Keratinocyte (primary cell): Measurements from ENCODE around the gene WDR41. TPM values are rescaled to one million over a fixed set of nuclear protein-coding genes. Genes with fewer than 3 reads are reported as not detected.

ENCODE experiments used
- DNase-seq: peaks from one replicate; pipeline ENCODE4 v3.0.0-alpha.2; 2011; ENCODE audit warnings: low read depth, missing footprints, low spot score
- FAIRE-seq: peaks from 2 replicates; lab custom pipeline; 2011; peaks lifted over from hg19 to GRCh38; lab: Jason Lieb, UNC
- H2AFZ ChIP-seq: 2 replicates; pipeline ENCODE4 v1.6.0; 2012; ENCODE audit warnings: low read length, control low read depth, inconsistent platforms; ENCODE audit not compliant: control insufficient read depth
- H3K27ac ChIP-seq: 2 replicates; pipeline ENCODE4 v1.5.1; 2011; ENCODE audit warnings: low read length; ENCODE audit not compliant: control insufficient read depth, insufficient read depth
- H3K27me3 ChIP-seq: 3 replicates; pipeline ENCODE4 v1.6.0; 2011; ENCODE audit warnings: low read length; ENCODE audit not compliant: control insufficient read depth, insufficient read depth; ENCODE audit errors: extremely low read depth
- H3K36me3 ChIP-seq, 2 experiments: 2 replicates in 1 of 2; 3 replicates in 1 of 2; pipeline ENCODE4 v1.5.1; 2011; ENCODE audit warnings: low read length in 2 of 2, mild to moderate bottlenecking in 1 of 2; ENCODE audit not compliant: control insufficient read depth in 2 of 2, insufficient read depth in 2 of 2; ENCODE audit errors: extremely low read depth in 1 of 2
- H3K4me1 ChIP-seq: 3 replicates; pipeline ENCODE4 v1.5.1; 2011; ENCODE audit warnings: low read length; ENCODE audit not compliant: control insufficient read depth, insufficient read depth; ENCODE audit errors: extremely low read depth
- H3K4me2 ChIP-seq: 3 replicates; pipeline ENCODE4 v1.6.0; 2011; ENCODE audit warnings: low read depth, low read length; ENCODE audit not compliant: control insufficient read depth, insufficient read depth; ENCODE audit errors: extremely low read depth
- H3K4me3 ChIP-seq, 3 experiments: fragments of 200-600 bp in 1 of 3; sonication (generic) in 1 of 3; 2 replicates in 2 of 3; 3 replicates in 1 of 3; pipeline ENCODE4 v1.5.1; 2011 to 2016; ENCODE audit warnings: low read length in 3 of 3, mild to moderate bottlenecking in 3 of 3, control low read depth in 2 of 3, inconsistent platforms in 1 of 3, low read depth in 1 of 3, mixed read lengths in 1 of 3, mixed run types in 1 of 3, moderate library complexity in 1 of 3; ENCODE audit not compliant: control insufficient read depth in 2 of 3, insufficient read depth in 2 of 3; ENCODE audit errors: extremely low read depth in 1 of 3
- H3K79me2 ChIP-seq: 2 replicates; pipeline ENCODE4 v1.6.0; 2012; ENCODE audit warnings: low read length; ENCODE audit not compliant: control insufficient read depth, insufficient read depth
- H3K9ac ChIP-seq: 3 replicates; pipeline ENCODE4 v1.6.0; 2011; ENCODE audit warnings: low read length; ENCODE audit not compliant: control insufficient read depth, insufficient read depth; ENCODE audit errors: extremely low read depth
- H3K9me1 ChIP-seq: 3 replicates; pipeline ENCODE4 v1.6.0; 2011; ENCODE audit warnings: low read length; ENCODE audit not compliant: control insufficient read depth, insufficient read depth; ENCODE audit errors: extremely low read depth
- H3K9me3 ChIP-seq: 2 replicates; pipeline ENCODE4 v1.5.1; 2012; ENCODE audit warnings: low read depth, low read length; ENCODE audit not compliant: control insufficient read depth
- H4K20me1 ChIP-seq: 3 replicates; pipeline ENCODE4 v1.6.0; 2011; ENCODE audit warnings: low read length; ENCODE audit not compliant: control insufficient read depth, insufficient read depth; ENCODE audit errors: extremely low read depth
- EZH2 ChIP-seq: IDR thresholded peaks from one replicate; pipeline ENCODE4 v1.6.1; 2012; ENCODE audit warnings: inconsistent platforms, mild to moderate bottlenecking, low read length, moderate library complexity
- dilution Hi-C: fragments of 300-500 bp; cut with MboI; formaldehyde crosslinking; loops from one replicate; pipeline ENCODE4 v1.7.0; 2020; ENCODE audit warnings: low sequenced_read_pairs; ENCODE audit not compliant: extremely low pct_ligation_motif_present
- polyA plus RNA-seq, 5 experiments: library from polyadenylated mRNA; depleted of rRNA in 3 of 5; stranded (reverse) in 3 of 5; stranded (forward) in 1 of 5; unstranded in 1 of 5; fragments of >200 nt; gene quantifications; 1 replicate in 1 of 5; 2 replicates in 3 of 5; 3 replicates in 1 of 5; pipeline versions ENCODE4 v1.2.1 to v1.2.3, GENCODE V29; 2011 to 2012; ENCODE audit warnings: missing spikeins in 2 of 5, low read depth in 1 of 5, low replicate concordance in 1 of 5
- TF ChIP-seq, protein P1 (sequence below), 3 experiments: IDR thresholded peaks in 1 of 3; conservative IDR thresholded peaks in 1 of 3; optimal IDR thresholded peaks in 1 of 3; 2 replicates in 2 of 3; 3 replicates in 1 of 3; pipeline versions ENCODE3 to v1.5.1; 2011; ENCODE audit warnings: low read length in 3 of 3, mild to moderate bottlenecking in 3 of 3, moderate library complexity in 2 of 3, control low read depth in 1 of 3, inconsistent platforms in 1 of 3; ENCODE audit not compliant: insufficient read depth in 2 of 3; ENCODE audit errors: extremely low read depth in 1 of 3

WDR41 gene
- polyA plus RNA-seq, 1 donor (not counting 4 experiments of a cell fraction or from before 2014, with no cell fraction given): 60.7 TPM

DNA sequence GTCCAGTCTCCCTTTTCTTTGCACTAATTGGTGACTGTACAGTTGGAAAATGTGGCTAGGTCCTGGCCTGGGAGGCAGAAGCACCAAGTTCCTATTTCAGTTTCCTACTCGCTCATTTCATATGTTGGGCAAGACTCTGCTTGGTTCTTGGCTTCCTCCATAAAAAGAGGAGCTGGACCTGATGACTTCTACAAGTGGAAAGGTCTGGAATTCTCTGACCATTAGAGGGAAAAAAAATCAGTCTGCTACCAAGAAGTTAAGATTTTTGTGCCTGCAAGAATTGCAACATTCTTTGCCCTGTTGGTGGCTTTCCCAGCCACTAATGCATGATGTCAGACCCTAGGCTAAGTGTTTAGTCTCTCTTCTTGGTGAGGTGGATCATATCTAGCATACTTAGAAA, 91.5 kb downstream of the WDR41 start:
- Histone ChIP-seq H3K4me3 (no peak overlapping the region), H3K36me3 (no peaks in the 10 kb centered on the region), H2AFZ (no peak overlapping the region), H3K4me1 (no peaks in the 10 kb centered on the region), H3K4me2 (no peak overlapping the region), H4K20me1 (no peaks in the 10 kb centered on the region), H3K27ac (no peak overlapping the region), H3K27me3 (no peaks in the 10 kb centered on the region), H3K9me3 (no peaks in the 10 kb centered on the region), H3K9ac (no peak overlapping the region), H3K79me2 (no peaks in the 10 kb centered on the region), H3K9me1 (no peaks in the 10 kb centered on the region)
- TF ChIP-seq, protein P1, sequence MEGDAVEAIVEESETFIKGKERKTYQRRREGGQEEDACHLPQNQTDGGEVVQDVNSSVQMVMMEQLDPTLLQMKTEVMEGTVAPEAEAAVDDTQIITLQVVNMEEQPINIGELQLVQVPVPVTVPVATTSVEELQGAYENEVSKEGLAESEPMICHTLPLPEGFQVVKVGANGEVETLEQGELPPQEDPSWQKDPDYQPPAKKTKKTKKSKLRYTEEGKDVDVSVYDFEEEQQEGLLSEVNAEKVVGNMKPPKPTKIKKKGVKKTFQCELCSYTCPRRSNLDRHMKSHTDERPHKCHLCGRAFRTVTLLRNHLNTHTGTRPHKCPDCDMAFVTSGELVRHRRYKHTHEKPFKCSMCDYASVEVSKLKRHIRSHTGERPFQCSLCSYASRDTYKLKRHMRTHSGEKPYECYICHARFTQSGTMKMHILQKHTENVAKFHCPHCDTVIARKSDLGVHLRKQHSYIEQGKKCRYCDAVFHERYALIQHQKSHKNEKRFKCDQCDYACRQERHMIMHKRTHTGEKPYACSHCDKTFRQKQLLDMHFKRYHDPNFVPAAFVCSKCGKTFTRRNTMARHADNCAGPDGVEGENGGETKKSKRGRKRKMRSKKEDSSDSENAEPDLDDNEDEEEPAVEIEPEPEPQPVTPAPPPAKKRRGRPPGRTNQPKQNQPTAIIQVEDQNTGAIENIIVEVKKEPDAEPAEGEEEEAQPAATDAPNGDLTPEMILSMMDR (optimal IDR thresholded peaks at IDR 0.05 in 1 of 3, IDR thresholded peaks at IDR 0.05 in 1 of 3, conservative IDR thresholded peaks at IDR 0.05 in 1 of 3; ENCODE audit: extremely low read depth in 1 of 3, insufficient read depth in 2 of 3, low read length in 3 of 3): no peak
- no peak for TF ChIP-seq EZH2
- FAIRE-seq: no peak
- DNase-seq: no peak
- dilution Hi-C loops: no loop called here

DNA sequence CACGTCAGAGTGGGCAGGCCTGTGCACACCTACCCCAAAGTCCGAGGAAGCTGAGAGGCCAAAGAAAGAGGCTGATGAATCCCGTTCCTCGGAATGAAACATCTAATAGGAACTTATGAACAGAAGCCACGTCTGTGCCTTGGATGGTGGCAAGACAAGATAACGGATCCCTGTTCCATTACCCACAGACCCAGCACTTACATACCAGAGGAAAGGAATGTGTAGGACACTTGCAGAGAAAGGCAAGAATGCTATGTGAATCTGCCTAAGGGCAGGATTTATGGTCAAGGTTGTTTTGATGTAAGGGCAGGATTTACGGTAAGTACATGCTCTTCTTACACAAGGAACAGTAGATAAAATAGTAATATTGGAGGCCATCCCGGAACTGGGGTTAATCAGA, 93.2 kb downstream of the WDR41 start:
- TF ChIP-seq EZH2: no peak
- TF ChIP-seq, protein P1 (optimal IDR thresholded peaks at IDR 0.05 in 1 of 3, IDR thresholded peaks at IDR 0.05 in 1 of 3, conservative IDR thresholded peaks at IDR 0.05 in 1 of 3; ENCODE audit: extremely low read depth in 1 of 3, insufficient read depth in 2 of 3, low read length in 3 of 3): no peak
- Histone ChIP-seq H3K9me1 (no peaks in the 10 kb centered on the region), H3K9ac (no peak overlapping the region), H4K20me1 (no peaks in the 10 kb centered on the region), H3K36me3 (no peaks in the 10 kb centered on the region), H3K27ac (no peak overlapping the region), H3K4me1 (no peaks in the 10 kb centered on the region), H3K9me3 (no peaks in the 10 kb centered on the region), H3K79me2 (no peaks in the 10 kb centered on the region), H3K27me3 (no peaks in the 10 kb centered on the region), H3K4me2 (no peak overlapping the region), H3K4me3 (no peak overlapping the region), H2AFZ (no peak overlapping the region)
- DNase-seq (no peak), FAIRE-seq (no peak)
- dilution Hi-C loops: no loop called here
